Limb (tissue), 2 donors: Measurements from ENCODE around the gene SMARCA4.

ENCODE experiments used
- DNase-seq, 2 donors: peaks; one replicate each; pipeline ENCODE4 v3.0.0-alpha.2; 2016; ENCODE audit errors: extremely low spot score in 2 of 2

Gene SMARCA4

GRCh38 chr19:10960314-10961072, at the start of gene SMARCA4:
Gene SMARCA4, plus strand, starts transcription at chr19:10961030. Its CDS starts 23,122 bp downstream, at chr19:10984152.
- DNase-seq: peak; percentile 99

- no peak for DNase-seq
Observed at GRCh38 chr19:10911579-10912363, 49.1 kb upstream of the SMARCA4 start.

DNA sequence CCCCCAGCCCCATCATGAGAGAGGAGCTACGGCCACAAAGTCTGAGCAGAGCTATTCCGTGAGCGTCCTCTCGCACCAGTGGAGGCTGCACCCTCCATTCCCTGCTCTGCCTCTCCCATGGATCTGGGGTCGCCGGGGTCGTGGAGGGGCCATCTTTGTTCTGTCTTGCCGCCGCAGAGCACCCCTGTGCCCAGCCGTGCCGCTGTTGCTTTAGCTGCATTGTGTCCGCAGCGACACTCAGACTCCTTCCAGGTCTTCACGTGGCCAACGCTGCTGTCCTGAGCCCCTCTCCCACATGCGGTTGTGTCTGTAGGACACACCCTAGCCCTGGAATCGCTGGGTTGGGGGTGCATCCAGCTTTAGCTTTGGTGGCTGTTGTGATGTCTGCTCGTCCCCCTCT, 48.2 kb upstream of the SMARCA4 start:
- no peak for DNase-seq

DNA sequence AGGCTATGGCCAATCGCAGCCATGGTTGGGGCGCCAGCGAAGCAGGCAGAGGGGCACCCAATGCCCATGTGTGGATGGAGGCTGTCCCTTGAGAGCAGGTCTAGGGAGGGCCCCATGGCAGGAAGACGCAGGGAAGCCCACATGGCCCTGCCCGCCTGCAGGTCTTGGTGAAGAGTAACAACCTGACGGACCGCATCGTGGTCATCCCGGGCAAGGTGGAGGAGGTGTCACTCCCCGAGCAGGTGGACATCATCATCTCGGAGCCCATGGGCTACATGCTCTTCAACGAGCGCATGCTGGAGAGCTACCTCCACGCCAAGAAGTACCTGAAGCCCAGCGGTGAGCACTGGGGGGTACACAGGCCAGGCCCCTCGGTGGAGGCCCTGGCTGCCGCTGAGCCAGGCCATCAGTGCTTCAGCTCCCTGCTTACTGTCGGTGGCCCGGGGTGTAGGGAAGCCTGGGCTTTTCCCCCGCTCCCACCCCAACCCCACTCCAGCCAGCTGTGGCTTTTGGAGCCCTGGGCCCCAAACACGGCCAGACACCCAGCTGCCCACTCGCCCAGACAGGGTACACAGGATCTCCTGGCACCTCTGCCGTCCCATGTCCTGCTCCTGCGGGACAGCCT, 47.0 kb upstream of the SMARCA4 start:
- DNase-seq: no peak

DNA sequence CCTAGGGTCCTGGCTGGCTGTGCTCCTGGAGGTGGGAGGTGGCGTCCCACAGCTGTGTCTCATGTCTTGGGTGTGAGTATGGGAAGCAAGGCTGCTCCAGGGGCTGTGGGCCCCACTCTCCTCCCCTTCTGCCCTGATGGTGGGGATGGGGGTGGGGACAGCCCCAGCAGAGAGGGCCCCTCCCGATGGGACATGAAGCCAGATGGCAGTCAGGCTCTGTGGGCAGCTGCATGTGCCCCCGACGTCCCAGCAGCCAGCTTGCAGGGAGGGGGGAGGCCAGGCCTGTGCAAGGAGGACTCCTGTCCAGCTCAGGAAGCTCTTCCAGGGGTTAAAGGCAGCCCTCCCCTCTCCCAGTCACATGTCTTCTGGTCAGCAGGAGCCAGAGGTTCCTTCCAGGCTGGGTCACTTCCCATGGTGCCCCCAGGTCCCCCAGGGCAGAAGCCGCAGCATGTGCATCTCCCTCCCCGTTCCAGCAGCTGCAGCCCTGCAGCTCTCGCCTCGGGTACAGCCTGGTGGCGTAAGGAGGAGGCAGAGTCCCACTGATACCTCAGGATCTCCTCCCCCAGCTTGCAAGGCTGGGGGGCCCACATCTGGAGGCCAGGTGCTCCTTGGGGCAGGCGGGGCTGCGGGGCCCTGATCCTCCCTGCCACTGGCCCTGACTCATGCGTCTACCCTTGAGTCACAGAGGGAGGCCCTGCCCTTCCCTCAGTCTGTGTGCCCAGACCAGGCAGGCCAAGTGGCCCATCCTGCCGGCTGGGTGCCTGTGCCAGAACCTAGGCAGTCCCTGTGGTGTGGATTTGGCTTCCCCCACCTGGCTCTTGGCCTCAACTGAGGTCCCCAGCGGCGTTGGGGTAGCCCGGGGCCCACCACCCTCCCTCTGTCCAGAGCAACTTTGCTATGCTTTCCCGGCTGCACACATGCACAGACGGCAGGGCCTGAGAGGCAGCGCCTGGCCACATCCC, 45.4 kb upstream of the SMARCA4 start:
- DNase-seq: peak in 1 of 2 donors; percentile 18

GRCh38 chr19:10916602-10917001, 44.2 kb upstream of the SMARCA4 start:
- no peak for DNase-seq

DNA sequence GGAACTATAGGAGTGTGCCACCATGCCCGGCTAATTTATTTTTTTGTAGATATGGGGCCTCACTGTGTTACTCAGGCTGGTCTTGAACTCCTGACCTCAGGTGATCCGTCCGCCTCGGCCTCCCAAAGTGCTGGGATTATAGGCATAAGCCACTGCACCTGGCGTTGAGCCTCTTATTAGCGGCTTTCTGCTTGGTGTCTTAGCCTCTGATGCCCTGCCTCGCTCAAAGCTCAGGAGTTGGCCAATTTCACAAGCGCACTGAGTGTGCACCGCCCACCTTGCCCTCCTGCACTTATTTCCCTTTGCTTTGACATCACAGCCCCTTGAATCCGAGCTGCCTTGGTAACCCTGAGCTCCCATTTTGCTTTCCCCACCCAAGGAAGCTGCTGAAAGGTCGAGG, 42.5 kb upstream of the SMARCA4 start:
- DNase-seq: no peak

DNA sequence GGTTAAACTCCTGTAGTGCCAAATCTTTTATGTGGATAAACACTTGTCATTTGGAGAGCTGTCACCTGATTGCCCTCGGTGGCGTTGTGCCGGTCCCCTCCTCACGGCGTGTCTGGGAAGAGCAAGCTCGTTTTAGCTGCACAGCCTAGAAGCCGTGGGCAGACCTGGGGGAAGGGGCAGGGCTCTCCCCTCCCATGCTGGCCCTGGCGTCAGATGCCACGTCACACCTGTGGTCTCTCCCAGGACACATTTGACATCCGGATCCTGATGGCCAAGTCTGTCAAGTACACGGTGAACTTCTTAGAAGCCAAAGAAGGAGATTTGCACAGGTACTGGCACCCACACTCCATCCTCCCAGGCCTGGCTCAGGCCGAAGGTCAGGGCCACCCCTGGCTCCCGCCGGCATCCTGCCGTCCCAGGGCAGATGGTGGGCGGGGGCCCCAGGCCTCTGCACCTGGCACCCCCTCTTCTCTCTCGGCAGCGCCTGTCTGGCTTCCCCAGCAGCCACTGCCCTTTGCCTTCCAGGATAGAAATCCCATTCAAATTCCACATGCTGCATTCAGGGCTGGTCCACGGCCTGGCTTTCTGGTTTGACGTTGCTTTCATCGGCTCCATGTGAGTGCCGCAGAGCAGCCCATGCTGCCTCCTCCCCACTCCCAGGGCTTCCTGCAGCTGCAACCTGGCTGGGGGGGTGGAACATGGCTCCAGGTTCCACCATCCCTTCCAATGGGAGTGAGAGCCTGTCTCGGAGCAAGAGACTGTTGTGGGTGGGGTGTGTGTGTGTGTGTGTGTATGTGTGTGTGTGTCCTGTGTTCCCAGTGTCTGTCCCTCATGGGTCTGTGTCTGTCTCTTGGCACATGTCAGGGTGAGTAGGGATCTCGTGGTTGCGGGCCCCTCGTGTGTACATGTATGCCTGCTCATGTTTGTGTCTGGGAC, 41.2 kb upstream of the SMARCA4 start:
- DNase-seq: no peak

GRCh38 chr19:10920288-10920655, 40.6 kb upstream of the SMARCA4 start:
- DNase-seq: no peak

DNA sequence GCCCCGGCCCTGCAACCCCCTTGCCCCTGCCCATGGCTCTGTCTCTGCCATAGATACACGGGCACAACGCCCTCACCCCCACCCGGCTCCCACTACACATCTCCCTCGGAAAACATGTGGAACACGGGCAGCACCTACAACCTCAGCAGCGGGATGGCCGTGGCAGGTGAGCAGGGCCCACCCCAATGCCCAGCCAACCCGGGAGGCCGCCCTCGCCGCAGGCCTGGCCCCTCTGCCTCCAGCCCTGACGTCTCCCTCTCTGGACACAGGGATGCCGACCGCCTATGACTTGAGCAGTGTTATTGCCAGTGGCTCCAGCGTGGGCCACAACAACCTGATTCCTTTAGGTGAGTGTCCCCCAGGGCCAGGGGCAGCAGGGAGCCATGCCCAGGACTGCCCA, 40.0 kb upstream of the SMARCA4 start:
- no peak for DNase-seq

DNA sequence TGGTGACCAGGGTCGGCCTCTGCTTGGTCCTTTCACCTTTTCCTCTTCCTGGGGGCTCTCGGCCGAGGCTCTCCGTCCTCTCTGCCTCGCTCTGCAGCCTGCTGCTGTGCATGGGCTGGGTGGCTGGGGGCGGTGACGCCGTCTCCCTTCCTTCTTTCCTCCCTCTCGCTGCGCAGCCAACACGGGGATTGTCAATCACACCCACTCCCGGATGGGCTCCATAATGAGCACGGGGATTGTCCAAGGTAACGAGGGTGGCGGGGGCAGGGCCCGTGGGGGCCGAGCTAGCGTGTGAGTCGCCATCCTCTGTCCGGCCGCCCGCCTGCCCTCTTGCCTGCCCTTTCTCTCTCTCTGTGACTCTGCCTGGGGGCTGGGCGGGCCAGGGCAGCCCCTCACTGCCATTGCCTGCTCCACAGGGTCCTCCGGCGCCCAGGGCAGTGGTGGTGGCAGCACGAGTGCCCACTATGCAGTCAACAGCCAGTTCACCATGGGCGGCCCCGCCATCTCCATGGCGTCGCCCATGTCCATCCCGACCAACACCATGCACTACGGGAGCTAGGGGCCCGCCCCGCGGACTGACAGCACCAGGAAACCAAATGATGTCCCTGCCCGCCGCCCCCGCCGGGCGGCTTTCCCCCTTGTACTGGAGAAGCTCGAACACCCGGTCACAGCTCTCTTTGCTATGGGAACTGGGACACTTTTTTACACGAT, 39.5 kb upstream of the SMARCA4 start:
- DNase-seq: no peak

- no peak for DNase-seq
Observed at GRCh38 chr19:10921910-10922637, 38.8 kb upstream of the SMARCA4 start.

DNA sequence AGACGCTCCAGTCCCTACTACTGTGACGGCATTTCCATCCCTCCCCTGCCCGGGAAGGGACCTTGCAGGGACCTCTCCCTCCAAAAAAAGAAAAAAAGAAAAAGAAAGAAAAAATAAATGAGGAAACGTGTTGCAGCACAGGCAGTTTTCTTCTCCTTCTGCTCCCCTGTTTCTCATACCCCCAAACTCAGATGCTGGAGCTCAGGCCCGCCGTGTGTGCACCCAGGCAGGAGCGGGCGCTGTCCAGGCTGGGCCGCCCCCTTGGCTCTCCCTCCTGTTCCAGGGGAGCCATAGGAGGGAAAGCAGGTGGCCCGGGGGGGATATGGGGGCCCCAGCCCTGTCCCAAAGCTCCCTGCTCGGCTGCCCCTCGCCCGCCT, 38.2 kb upstream of the SMARCA4 start:
- DNase-seq: no peak

- DNase-seq: no peak
Observed at GRCh38 chr19:10923260-10924112, 37.3 kb upstream of the SMARCA4 start.

GRCh38 chr19:10924597-10924996, 36.2 kb upstream of the SMARCA4 start:
- no peak for DNase-seq

DNA sequence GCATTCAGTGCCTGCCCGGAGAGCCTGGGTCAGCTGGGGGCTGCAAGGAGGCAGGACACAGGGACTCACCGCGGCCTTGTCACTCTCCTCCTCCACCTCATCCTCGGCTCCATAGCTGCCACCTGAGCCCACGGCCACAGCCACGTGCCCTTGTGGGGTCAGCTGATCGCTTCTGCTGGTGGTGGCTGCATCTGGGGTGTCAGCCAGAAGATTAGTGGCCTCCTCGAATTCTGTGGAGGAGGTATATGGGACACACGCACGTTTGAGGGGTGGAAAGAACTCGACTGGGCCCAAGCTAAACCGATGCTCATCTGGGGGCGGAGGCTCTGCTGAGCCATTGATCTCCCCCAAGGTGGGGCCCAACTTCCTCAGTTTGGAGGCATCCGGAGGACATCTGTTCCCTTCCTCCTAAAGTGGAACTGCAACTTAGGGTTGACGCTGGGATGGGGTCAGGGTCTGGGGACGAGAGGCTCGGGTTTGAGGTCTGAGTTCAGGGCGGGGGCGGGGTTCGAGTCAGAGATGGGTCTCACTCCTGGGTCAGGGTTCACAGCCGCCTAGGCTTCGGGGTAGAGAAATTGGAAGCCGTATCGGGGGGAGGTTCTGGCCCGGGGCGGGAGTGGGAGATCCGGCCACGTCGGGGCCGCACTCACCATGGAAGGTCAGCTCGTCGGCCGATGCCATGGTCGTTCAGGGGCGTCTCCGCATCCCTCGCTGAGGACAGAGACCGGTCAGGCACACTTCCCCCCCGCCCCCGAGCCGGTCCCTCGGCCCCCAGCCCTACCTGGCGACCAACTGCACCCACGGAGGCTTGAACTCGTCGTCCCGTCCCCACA, 32.9 kb upstream of the SMARCA4 start:
- DNase-seq: no peak
